ENCODE measurements around the gene BLNK. TPM values are rescaled to one million over a fixed set of nuclear protein-coding genes. Genes with fewer than 3 reads are reported as not detected.

The BLNK gene
- total RNA-seq, 4 donors from 2014 or later, result 0.24 to 0.29 TPM; not detected in 2

DNA sequence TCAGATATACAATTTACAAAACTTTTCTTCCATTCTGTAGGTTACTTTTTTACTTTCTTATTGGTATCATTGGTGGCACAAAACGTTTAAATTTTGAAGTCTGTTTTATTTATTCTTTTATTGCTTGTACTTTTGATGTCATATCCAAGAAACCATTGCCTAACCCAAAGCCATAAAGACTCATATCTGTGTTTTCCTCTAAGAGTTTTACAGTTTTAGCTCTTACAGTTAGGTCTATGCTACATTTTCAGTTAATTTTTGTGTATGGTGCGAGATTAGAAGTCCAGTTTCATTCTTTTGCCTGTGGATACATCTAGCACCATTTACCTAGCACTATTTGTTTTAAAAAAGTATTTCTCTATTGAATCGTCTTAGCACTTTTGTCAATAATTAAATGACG, 53.7 kb downstream of the BLNK start:
- H3K27ac ChIP-seq, result no peak overlapping the region
- no peak for ATAC-seq
- in situ Hi-C loops (cut with MboI; ENCODE audit: low sequenced_read_pairs in 4 of 4), result no loop called here
- H3K4me3 ChIP-seq, result no peak overlapping the region
- no peaks in the 10 kb centered on the region for H3K9me3 ChIP-seq
- intact Hi-C loops (cut with DNase I; ENCODE audit: low total_unique reads), result no loop called here
- no peaks in the 10 kb centered on the region for H3K36me3 ChIP-seq
- H3K4me1 ChIP-seq, result no peaks in the 10 kb centered on the region
- TF ChIP-seq, protein P1, sequence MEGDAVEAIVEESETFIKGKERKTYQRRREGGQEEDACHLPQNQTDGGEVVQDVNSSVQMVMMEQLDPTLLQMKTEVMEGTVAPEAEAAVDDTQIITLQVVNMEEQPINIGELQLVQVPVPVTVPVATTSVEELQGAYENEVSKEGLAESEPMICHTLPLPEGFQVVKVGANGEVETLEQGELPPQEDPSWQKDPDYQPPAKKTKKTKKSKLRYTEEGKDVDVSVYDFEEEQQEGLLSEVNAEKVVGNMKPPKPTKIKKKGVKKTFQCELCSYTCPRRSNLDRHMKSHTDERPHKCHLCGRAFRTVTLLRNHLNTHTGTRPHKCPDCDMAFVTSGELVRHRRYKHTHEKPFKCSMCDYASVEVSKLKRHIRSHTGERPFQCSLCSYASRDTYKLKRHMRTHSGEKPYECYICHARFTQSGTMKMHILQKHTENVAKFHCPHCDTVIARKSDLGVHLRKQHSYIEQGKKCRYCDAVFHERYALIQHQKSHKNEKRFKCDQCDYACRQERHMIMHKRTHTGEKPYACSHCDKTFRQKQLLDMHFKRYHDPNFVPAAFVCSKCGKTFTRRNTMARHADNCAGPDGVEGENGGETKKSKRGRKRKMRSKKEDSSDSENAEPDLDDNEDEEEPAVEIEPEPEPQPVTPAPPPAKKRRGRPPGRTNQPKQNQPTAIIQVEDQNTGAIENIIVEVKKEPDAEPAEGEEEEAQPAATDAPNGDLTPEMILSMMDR (IDR thresholded peaks at IDR 0.05 in 4 of 5, conservative IDR thresholded peaks at IDR 0.05 in 1 of 5), result no peak
- no peak for TF ChIP-seq POLR2A (IDR thresholded peaks at IDR 0.05)
- DNase-seq, result no peak
- no peaks in the 10 kb centered on the region for H3K27me3 ChIP-seq

DNA sequence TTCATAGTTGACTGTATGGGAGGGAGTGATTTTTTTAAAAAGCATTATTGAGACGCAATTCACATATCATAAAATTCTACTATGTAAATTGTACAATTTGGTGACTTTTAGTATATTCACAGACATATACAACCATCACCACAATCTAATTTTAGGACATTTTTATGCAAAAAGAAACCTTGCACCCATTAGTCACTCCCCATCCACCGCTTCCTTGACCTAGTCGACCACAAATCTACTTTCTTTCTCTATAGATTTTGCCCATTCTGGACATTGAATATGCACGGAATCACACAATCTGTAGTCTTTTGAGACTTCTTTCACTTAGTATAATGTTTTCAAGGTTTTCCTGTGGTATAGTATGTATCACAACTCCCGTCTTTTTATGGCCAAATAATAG, 54.6 kb downstream of the BLNK start:
- Histone ChIP-seq H3K4me1 (no peaks in the 10 kb centered on the region), H3K9me3 (no peaks in the 10 kb centered on the region), H3K27ac (no peak overlapping the region), H3K36me3 (no peaks in the 10 kb centered on the region), H3K4me3 (no peak overlapping the region), H3K27me3 (no peaks in the 10 kb centered on the region)
- TF ChIP-seq POLR2A (IDR thresholded peaks at IDR 0.05), result no peak
- TF ChIP-seq, protein P1 (IDR thresholded peaks at IDR 0.05 in 4 of 5, conservative IDR thresholded peaks at IDR 0.05 in 1 of 5), result no peak
- in situ Hi-C loops (cut with MboI; ENCODE audit: low sequenced_read_pairs in 4 of 4) (no loop called here), intact Hi-C loops (cut with DNase I; ENCODE audit: low total_unique reads) (no loop called here)
- DNase-seq (no peak), ATAC-seq (no peak)

DNA sequence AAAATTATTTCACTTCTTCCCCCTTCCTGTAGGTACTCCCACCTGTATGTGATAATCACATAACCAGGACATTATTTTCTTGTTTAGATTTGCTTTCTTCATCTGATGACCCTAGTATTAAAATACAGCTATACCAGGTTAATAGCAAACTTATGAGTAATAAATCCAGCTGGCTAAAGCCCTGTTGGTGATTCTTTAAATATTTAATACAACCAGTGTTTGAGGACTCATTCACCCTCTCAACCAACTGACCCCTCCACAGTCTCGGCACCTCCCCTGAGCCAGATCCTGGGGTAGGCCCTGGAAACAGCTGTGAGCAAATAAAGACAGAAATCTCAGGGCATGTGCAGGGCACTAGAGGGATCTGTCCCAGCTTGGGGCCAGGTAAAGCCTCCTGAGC, 58.5 kb downstream of the BLNK start:
- ATAC-seq, result no peak

DNA sequence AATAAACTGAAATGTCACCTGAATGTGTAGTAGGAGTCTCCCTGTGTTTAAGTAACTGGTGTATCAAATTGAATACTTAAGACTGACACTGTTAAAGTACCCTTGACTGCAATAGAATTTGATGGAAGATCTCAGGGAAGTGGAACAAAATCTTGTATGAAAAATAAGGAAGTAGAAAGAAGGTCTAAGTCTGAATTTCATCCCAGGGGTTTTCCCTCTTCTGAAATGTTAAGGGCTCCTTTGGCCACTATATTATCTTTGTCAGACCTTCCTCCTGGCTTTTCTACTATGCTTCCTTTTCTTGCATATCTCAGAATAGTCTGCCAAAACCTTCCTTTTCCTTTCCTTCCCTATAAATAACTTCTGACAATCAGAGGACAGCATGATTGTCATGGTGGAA, 59.6 kb downstream of the BLNK start:
- Histone ChIP-seq H3K9me3 (no peaks in the 10 kb centered on the region), H3K4me1 (no peaks in the 10 kb centered on the region), H3K27me3 (no peaks in the 10 kb centered on the region), H3K27ac (no peak overlapping the region), H3K4me3 (no peak overlapping the region), H3K36me3 (no peaks in the 10 kb centered on the region)
- no peak for DNase-seq
- in situ Hi-C loops (cut with MboI; ENCODE audit: low sequenced_read_pairs in 4 of 4) (no loop called here), intact Hi-C loops (cut with DNase I; ENCODE audit: low total_unique reads) (no loop called here)
- no peak for ATAC-seq
- no peak for TF ChIP-seq POLR2A (IDR thresholded peaks at IDR 0.05)
- TF ChIP-seq, protein P1 (IDR thresholded peaks at IDR 0.05 in 4 of 5, conservative IDR thresholded peaks at IDR 0.05 in 1 of 5), result no peak

More for the DNA sequence above, 58.5 kb downstream of the BLNK start:
- no peak for TF ChIP-seq POLR2A (IDR thresholded peaks at IDR 0.05)
- TF ChIP-seq, protein P1 (IDR thresholded peaks at IDR 0.05 in 4 of 5, conservative IDR thresholded peaks at IDR 0.05 in 1 of 5), result no peak
- Histone ChIP-seq H3K36me3 (no peaks in the 10 kb centered on the region), H3K27ac (no peak overlapping the region), H3K27me3 (no peaks in the 10 kb centered on the region), H3K4me1 (no peaks in the 10 kb centered on the region), H3K9me3 (no peaks in the 10 kb centered on the region), H3K4me3 (no peak overlapping the region)
- DNase-seq, result no peak
- intact Hi-C loops (cut with DNase I; ENCODE audit: low total_unique reads) (no loop called here), in situ Hi-C loops (cut with MboI; ENCODE audit: low sequenced_read_pairs in 4 of 4) (no loop called here)

DNA sequence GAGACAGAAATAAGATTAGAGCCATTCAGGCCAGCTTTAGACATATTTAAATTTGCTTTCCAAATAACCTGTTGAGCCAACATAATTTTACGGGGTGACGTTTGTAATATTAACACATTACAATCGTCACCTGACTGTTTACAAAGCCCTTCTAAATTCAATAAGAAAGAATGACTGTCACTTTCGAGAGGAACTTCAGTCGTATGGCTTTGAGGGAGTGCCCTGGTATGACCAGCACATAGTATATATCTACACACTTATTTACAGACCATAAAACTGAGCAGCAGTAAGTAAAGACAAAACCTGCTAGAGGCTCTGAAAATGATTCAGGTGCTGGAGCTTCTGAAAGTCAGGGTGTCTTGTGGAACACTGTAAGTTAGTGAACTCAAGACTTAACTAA, 62.4 kb downstream of the BLNK start:
- ATAC-seq (no peak), DNase-seq (no peak)
- Histone ChIP-seq H3K4me1 (no peaks in the 10 kb centered on the region), H3K27ac (no peak overlapping the region), H3K27me3 (no peaks in the 10 kb centered on the region), H3K9me3 (no peaks in the 10 kb centered on the region), H3K4me3 (no peak overlapping the region), H3K36me3 (no peaks in the 10 kb centered on the region)
- TF ChIP-seq, protein P1 (IDR thresholded peaks at IDR 0.05 in 4 of 5, conservative IDR thresholded peaks at IDR 0.05 in 1 of 5), result no peak
- no peak for TF ChIP-seq POLR2A (IDR thresholded peaks at IDR 0.05)
- intact Hi-C loops (cut with DNase I; ENCODE audit: low total_unique reads) (no loop called here), in situ Hi-C loops (cut with MboI; ENCODE audit: low sequenced_read_pairs in 4 of 4) (no loop called here)
